Omental fat pad (tissue), 4 donors: ENCODE measurements around the gene ASTN2. TPM values are rescaled to one million over a fixed set of nuclear protein-coding genes. Genes with fewer than 3 reads are reported as not detected.

ENCODE experiments used
- ATAC-seq: fragments of 150-250 bp; one replicate; pipeline ENCODE4 v1.9.1; 2016; ENCODE audit warnings: mild to moderate bottlenecking, moderate library complexity; ENCODE audit not compliant: low FRiP score
- DNase-seq: peaks from one replicate; pipeline ENCODE4 v3.0.0-alpha.2; 2019; ENCODE audit warnings: low spot score
- CTCF ChIP-seq, 3 donors: fragments of 450-650 bp; IDR thresholded peaks; one replicate each; pipeline ENCODE4 v1.5.1; 2016 to 2017; ENCODE audit warnings: antibody characterized with exemption in 3 of 3, mild to moderate bottlenecking in 3 of 3, moderate library complexity in 2 of 3
- total RNA-seq, 4 donors: library from RNA; depleted of rRNA; stranded (reverse); fragments of >200 nt; gene quantifications; one replicate each; pipeline ENCODE4 v1.1.0, GENCODE V29; 2016

The ASTN2 gene
- total RNA-seq, 4 donors from 2014 or later: 1.1 to 8.4 (median 3.6) TPM

GRCh38 chr9:116541402-116541801, 873.5 kb downstream of the ASTN2 start:
- no peak for TF ChIP-seq CTCF (IDR thresholded peaks at IDR 0.05)
- ATAC-seq (no peak), DNase-seq (no peak)

- no peak for ATAC-seq
- TF ChIP-seq CTCF (IDR thresholded peaks at IDR 0.05): no peak
- DNase-seq: no peak
Observed at GRCh38 chr9:116539549-116539948, 875.3 kb downstream of the ASTN2 start.

GRCh38 chr9:116525611-116526010, 889.2 kb downstream of the ASTN2 start:
- no peak for TF ChIP-seq CTCF (IDR thresholded peaks at IDR 0.05)
- DNase-seq (no peak), ATAC-seq (no peak)

- no peak for DNase-seq
- TF ChIP-seq CTCF (IDR thresholded peaks at IDR 0.05): no peak
- no peak for ATAC-seq
Observed at GRCh38 chr9:116524778-116525470, 889.9 kb downstream of the ASTN2 start.

- ATAC-seq: no peak
Observed at GRCh38 chr9:116520218-116520617, 894.6 kb downstream of the ASTN2 start.

GRCh38 chr9:116516456-116516855, 898.4 kb downstream of the ASTN2 start:
- TF ChIP-seq CTCF (IDR thresholded peaks at IDR 0.05): no peak
- DNase-seq (no peak), ATAC-seq (no peak)

More at GRCh38 chr9:116520218-116520617, 894.6 kb downstream of the ASTN2 start:
- TF ChIP-seq CTCF (IDR thresholded peaks at IDR 0.05): no peak
- DNase-seq: no peak

- DNase-seq: no peak
- no peak for ATAC-seq
- TF ChIP-seq CTCF (IDR thresholded peaks at IDR 0.05): no peak
Observed at GRCh38 chr9:116515541-116515940, 899.3 kb downstream of the ASTN2 start.
